LNCaP clone FGC (cell line): ENCODE data around the gene NRG3.
"Not testable (repeated sequence)": the region's sequence is repeated elsewhere in the genome, so short reads cannot be mapped to it uniquely, and the experiment has no call there.

Experiments
- DNase-seq: peaks from one replicate; pipeline ENCODE4 v3.0.0-alpha.2; 2011; ENCODE audit warnings: low read depth
- H3K4me3 ChIP-seq: 2 replicates; pipeline ENCODE4 v1.5.1; 2011; ENCODE audit warnings: mild to moderate bottlenecking, low read depth, low read length, control low read depth
- CTCF ChIP-seq: IDR thresholded peaks from 2 replicates; pipeline ENCODE4 v1.5.1; 2012; ENCODE audit warnings: mild to moderate bottlenecking; ENCODE audit not compliant: control insufficient read depth, insufficient read depth; ENCODE audit errors: extremely low read depth

Gene NRG3

GRCh38 chr10:82653244-82654155, 778.5 kb downstream of the NRG3 start:
- H3K4me3 ChIP-seq, result no peak overlapping the region
- DNase-seq, result no peak
- TF ChIP-seq CTCF, result no peak

- DNase-seq, result no peak
- H3K4me3 ChIP-seq, result no peak overlapping the region
- TF ChIP-seq CTCF, result no peak
Observed at GRCh38 chr10:82660205-82660604, 785.2 kb downstream of the NRG3 start.

- TF ChIP-seq CTCF, result no peak
- no peak overlapping the region for H3K4me3 ChIP-seq
- peak; percentile 56 for DNase-seq
Observed at GRCh38 chr10:82660986-82661385, 786.0 kb downstream of the NRG3 start.

GRCh38 chr10:82661701-82662100, 786.7 kb downstream of the NRG3 start:
- TF ChIP-seq CTCF, result no peak
- no peak for DNase-seq
- H3K4me3 ChIP-seq, result no peak overlapping the region

- DNase-seq, result no peak
- no peak overlapping the region for H3K4me3 ChIP-seq
- TF ChIP-seq CTCF, result no peak
Observed at GRCh38 chr10:82668221-82668895, 793.4 kb downstream of the NRG3 start.

- no peak for TF ChIP-seq CTCF
- H3K4me3 ChIP-seq, result no peak overlapping the region
- no peak for DNase-seq
Observed at GRCh38 chr10:82674036-82674435, 799.0 kb downstream of the NRG3 start.

- DNase-seq, H3K4me3 ChIP-seq: not testable (repeated sequence)
Observed at GRCh38 chr10:82677932-82678331, 802.9 kb downstream of the NRG3 start.

- not testable (repeated sequence) for DNase-seq, H3K4me3 ChIP-seq
Observed at GRCh38 chr10:82678451-82678850, 803.5 kb downstream of the NRG3 start.
